Stimulated activated CD4-positive, alpha-beta T cell treated with anti-CD3 and anti-CD28 coated beads, Interleukin-2, amount 100 ng/mL, for 24 hours (primary cell): ENCODE measurements around the gene CD83.

Source experiments
- DNase-seq, 2 donors: peaks; one replicate each; pipeline ENCODE4 v3.0.0-alpha.2; 2020

The CD83 gene

DNA sequence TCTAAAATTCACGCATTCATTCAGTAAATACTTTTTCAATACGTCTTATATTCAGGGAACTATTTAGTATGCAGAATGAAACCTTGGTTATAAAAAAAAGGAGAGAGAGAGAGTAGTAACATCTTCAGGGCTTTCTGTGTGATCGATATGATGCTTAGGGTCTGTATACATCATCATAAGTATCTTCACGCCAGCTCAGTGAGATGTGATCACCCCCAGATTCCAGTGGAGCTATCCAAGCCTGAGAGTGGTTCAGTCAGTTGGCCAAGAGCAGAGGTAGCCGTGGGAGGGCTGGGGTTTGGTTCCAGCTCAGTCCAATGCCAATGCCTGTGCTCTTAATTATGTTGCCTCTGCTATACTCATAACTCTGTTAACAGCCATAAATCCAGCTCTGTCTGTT is 8.6 kb downstream of the CD83 start:
- DNase-seq = no peak

DNA sequence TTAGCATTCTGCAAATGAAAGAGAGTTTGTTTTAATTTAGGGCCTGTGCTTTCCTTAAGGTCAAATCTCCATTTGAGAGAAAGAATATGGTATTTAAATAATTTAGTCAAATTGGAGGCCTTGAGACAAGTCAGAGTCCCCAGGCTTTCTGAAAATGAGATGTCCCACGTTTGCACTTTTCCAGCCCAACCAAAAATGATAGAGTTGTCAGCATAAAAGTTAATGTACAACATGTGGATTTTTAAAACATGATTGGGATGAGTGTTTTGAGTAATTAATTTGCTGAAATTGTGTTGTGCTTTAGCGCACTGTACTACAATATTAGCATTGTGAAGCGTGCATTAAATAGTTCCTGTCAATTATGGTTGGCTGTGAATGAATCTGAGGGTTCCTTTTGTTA is 10.0 kb downstream of the CD83 start:
- no peak for DNase-seq

DNA sequence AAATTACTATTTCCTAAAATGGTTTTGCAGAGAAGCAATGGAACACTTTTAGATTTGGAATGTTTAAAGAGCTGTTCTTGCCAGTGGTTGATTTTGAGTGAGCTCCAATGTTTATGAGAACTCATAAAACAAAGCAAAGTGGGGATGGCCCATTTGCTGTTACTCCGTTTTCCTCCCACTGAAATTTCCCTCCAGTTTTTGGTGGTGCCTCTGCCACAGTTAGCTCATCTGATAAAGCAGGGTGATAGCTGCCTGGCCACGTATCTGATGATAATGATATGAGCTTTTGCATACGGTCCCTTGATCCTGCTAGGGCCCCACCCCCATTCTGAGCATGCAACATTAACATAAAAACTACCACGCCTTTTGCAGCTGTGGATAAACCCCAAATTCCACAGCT is 10.4 kb downstream of the CD83 start:
- no peak for DNase-seq

DNA sequence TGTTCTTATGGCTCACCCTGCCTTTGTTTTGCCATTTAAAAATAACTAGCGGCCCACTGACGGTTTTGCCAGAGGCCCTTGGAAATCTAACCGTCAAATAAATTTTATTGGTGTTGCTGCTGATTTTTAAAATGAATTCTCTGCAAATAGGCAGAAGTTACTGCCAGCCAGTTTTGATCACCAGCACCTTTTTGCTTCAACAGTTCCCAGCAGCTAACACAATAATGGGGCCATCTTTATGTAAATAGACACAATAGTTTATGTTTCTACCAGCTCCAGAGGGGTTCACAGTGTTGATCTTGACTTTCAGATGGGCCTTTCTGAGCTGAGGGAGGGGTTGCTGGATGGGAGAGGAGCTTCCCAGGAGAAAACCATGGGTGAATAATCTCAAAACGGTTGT is 11.2 kb downstream of the CD83 start:
- no peak for DNase-seq

DNA sequence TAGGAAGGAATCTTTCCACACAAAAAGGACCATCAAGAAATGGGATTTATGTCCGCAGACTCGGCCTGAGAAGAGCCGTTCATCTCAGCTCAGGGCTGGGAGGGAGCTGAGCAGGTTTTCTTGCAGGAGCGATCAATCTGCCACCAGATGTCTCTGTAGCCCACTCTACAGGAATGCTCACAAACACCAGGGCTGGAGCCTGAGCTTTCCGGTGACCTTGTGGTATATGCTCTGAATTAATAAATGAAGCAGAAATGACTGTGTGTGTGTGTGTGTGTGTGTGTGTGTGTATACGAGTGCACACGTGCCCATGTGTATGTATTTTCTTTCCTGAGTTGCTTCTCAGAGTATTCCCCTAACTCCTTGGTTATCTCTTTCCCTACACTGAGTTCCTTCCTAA is 12.0 kb downstream of the CD83 start:
- DNase-seq = no peak

DNA sequence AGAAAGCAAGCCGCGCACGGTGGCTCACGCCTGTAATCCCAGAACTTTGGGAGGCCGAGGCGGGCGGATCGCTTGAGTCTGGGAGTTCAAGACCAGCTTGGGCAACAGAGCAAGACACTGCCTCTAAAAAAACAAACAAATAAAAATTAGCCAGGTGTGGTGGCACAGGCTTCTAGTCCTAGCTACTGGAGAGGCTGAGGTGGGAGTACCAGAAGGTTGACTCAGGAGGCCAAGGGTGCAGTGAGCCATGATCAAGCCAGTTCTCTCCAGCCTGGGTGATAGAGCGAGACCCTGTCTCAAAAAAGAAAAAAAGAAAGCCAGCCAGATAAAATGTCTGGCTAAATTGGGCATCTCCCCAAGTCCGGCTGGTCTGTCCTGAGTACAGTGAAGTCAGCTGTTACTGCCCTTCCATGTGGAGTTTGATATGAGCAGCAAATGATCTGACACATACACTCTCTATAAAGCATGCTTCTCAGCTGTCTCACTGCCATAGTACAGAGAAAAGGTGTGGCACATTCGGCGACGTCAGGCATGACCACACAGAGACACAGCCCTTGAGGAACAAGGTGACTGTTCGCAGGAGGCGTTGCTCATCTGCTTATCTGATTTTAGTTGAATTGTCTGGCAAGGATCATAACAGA is 13.0 kb downstream of the CD83 start:
- DNase-seq = no peak

DNA sequence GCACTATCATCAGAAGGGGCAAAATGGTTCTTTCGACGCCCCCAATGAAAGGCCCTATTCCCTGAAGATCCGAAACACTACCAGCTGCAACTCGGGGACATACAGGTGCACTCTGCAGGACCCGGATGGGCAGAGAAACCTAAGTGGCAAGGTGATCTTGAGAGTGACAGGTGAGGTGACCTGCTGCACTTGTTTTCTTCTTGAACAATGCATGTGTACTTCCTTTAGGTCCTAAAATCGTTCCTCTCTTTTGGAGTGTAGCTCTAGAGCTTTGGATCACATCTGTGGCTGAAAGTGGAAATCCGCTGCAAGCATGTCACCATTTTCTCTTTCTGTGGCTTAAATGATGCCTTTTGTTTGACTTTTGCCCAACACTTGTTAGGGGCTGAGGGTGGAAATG is 14.0 kb downstream of the CD83 start:
- DNase-seq = no peak

DNA sequence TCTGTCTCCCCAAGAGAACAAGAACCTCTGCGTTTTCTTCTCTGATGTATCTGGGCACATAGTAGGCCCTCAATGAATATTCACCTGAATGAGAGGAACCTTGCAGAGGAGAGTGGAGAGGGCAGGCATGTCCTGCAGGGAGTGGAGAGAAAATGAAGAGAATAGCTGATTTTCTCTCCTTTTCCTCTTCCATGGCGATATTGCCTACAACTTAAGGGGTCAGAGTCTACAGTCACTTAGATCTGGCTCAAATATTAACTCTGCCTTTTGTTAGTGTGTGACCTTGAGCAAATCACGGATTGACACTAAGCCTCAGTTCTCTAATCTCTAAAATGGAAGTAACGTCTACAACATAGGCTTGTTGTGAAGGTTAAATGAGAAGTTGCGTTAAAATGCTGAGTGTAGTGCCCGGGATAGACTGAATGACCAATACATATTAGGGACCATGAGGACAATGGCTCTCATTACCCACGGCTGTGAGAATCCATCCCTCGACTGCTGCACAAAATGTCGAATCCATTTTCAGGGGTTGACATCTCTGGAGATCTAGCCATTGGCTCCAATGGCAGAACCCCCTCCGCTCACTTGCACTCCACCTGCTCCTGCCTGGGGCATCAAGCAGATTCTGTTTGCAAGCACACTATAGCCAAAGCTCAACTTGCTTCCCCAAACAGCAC is 14.8 kb downstream of the CD83 start:
- DNase-seq = no peak

DNA sequence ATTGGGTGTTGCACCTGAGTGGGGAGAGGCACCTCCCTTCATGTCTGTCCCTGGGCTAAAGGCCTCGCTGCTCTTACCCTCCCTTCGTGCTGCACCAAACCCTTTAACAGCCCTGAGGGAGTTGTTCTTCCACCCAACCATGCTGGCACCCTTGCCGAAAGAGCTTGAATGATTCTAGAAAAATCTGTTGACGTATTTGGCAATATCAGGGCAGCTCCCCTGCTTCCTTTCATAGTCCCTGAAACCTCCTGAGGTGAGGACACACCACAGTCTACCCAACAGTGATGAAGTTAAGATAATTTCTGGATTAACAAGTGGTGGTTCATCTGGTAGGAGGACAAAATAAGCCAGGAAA is 15.3 kb downstream of the CD83 start:
- no peak for DNase-seq

DNA sequence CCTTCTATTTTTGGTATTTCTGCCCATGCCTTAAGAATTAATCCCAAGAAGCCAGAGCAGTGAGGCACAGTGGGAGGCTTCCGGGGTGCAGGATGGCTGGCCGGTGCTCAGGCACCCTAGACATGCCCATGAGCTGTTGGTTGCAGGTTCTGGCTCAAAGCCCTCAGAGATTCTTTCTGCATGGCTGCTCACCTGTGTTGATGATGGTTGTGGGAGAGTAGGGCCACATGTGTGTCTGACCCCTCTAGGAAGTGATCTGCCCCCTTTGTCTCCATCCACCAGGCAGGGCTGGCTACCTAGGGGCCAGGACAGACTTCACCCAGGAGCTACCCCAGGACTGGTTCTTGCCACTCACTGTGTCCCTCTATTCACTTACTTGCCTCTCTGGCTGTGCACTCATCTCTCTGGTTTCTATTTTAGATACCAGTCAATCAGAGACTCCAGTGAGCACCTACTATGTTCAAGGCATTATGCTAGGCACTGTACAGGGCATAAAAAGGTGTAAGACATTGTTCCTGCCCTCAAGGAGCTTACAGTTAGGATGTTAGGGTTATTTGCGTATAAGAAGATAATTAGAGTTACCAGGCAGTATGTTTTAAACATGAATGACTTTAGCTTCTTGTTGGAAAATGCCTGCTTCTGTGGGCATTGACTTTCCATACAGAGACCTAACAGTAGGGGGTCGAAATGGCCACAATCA is 16.8 kb downstream of the CD83 start:
- no peak for DNase-seq

DNA sequence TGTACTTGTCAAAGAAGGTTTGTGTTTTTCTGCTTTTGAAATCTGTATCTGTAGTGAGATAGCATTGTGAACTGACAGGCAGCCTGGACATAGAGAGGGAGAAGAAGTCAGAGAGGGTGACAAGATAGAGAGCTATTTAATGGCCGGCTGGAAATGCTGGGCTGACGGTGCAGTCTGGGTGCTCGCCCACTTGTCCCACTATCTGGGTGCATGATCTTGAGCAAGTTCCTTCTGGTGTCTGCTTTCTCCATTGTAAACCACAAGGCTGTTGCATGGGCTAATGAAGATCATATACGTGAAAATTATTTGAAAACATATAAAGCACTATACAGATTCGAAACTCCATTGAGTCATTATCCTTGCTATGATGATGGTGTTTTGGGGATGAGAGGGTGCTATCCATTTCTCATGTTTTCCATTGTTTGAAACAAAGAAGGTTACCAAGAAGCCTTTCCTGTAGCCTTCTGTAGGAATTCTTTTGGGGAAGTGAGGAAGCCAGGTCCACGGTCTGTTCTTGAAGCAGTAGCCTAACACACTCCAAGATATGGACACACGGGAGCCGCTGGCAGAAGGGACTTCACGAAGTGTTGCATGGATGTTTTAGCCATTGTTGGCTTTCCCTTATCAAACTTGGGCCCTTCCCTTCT is 18.4 kb downstream of the CD83 start:
- DNase-seq = no peak

DNA sequence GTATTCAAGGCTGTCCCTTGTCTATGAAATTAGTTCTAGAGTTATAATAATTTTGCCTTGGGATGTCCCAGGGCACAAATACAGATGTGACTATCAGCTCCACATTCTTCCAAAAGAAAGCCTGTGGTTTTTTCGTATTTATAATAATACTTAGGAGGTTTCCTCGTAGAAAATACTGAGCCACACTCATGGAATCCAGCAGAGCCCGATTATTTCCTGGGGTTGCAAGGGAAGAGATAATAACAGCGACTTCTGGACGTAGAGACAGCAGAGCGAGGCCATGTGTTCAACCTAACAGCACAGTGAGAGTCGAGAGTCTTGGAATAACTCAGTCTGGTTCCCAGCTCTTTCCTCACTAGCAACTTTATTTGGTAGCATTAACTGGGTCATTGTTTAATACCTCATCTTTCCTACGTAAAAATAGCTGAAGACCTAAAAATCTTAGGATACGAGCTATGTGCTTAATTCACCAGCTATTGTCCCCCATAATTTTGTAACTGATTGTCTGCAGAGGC is 21.2 kb downstream of the CD83 start:
- DNase-seq = no peak

DNA sequence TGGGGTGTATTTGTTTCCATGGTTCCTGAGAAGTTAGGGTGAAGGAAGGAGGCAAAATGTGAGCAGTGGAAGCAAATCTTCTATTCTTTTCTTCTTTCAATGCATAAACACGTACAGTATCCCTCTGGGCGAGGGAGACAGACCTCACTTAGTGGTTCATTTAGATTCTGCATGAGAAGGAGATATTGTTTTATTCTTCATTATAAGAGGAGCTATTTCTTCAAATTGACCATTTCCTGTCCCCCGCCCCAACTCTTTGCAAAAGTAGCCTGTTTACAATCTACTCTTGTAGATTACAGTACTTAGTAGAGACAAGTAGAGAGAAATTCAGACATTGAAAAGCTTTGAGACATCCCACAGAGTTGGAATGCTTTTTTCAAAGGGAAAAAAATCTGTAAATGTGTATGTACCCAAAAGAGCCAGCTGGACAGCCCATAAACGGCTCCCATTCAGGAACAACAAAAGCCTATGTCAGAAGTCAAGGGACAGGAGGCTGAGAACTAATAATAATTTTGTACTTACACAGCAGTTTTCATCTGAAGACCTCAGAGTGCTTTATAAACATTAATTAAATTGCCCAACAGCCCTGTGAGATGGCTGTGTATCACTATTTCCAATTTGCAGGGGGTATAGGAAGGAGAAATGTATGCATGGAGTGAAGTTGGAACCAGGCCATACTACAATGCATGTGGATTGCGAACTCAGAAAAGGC is 23.9 kb downstream of the CD83 start:
- DNase-seq = no peak

DNA sequence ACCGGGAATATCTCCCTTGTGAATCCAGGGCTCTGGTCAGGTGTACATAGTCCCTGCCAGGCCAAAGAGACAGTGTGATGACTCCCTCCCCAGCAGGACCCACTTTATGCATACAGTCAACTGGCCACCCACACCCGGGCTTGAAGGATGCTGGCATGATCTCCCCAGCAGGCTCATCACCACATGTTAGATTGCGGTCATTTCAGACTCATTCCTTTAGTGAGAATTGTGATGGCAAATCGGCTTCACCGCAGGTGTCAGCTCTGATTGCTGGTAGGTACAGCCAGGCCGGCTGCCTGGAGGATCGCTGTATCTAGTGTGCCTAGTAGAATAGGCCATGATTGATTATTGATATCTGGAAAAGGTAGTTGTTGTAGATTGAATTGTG is 24.5 kb downstream of the CD83 start:
- DNase-seq = no peak

DNA sequence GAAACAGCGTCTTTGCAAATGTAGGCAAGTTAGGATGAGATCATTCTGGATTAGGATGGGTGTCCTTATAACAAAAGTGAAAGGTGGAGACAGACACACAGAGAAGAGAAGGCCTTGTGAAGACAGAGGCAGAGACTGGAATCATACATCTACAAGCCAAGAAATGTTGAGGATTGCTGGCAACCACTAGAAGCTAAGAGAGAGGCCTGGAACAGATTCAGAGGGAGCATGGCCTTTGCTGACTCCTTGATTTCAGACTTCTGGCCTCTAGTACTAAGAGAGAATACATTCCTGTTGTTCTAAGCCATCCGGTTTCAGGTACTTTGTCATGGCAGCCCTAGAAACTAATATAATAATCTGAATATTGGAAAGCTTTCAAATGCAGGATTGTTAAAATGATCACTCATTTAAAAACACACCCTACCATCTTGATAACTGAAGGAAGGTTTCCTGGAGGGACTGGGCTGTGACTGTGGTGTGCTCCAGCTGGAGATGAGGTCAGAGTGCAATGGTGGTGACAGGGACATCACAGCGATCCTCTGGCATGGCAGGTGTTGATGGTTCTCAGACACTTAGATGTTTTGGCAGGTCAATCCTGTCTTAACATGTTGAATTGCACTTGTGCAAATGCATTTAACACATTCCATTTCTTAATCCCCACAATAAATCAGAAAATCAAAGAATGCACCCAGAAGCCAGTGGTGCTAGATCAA is 25.1 kb downstream of the CD83 start:
- DNase-seq = no peak

DNA sequence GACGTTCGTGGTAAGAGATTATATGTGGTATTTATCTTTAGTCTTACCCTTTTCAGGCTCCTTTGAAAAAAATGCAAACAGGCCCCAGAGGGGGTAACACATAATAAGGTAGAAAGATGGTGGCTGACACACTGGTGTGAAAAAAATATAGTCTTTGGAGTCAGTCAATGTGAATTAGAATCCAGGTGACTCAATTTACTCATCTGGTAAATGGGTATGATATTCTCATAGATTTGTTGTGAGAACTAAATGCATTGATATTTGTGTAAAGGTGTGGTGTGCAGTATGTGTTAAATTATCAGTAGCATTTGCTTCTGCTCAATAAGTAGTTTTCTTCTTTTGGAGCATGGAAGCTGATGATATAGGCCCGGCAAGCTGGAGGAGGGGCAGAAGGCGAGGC is 25.7 kb downstream of the CD83 start:
- DNase-seq = no peak

DNA sequence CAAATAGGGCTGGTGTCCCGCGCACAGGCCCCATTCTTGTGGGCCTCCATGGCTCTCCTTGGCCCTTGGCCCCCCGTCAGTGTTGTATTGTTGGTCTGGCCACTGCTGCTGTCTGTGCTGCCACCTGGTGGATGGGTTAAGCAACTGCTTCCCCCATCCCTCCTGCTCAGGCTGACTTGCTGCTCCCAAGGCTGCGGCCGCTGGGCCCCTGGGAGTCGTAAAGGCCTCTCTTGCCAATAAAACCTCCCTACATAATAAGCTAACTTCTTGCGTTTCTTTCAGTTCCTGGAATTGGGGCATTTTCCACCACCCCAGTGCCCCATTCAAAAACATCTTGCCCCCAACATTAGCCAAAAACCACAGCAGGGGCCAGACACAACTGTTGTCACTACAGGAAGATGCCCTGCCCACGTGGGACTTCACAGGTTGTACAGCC is 27.1 kb downstream of the CD83 start:
- DNase-seq = peak; percentile 79 to 85

DNA sequence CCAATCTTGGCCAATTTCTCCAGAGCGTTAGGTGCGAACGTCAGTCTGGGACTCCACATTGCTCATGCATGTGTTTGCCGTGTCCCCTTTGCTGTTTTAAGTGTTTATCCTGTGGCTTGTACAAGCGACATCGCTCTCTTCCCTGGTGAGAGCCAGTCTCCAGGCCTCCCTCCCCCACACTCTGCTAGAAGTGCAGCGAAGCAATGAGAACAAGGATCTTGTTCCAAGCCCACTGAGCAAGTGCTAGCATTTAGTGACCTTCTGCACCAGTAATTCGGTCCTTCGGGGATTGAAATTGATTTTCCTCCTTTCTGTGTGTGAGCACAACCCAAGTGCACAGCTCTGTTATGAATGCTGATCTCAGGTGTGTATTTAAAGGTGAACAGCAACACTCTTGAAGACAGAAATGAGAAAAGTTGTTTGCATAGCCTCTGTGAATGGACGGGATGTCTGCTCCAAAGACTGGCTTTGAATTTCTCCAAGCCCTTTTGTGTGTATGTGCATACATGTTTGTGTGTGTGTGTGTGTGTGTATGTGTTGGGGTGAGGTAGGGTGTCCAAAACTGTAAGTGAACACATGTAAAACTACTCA is 29.0 kb downstream of the CD83 start:
- no peak for DNase-seq

DNA sequence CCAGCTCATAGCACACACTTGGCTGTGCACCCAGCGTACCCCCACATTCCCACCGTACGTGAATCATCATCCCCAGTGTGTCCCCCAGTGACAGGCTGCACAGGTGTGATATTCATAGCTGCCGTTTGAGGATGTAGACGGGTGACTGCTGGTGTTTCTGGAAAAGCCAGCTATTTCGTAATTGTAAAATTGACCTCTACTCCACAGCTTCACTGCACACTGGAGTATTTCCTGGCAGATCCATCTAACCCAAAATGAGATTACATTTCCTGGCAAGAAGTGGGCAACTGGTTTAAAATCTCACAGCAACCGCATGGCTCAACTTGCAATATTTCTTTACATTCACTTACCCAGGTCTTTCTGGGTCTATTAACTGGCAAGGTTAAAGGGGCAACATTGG is 30.3 kb downstream of the CD83 start:
- no peak for DNase-seq

DNA sequence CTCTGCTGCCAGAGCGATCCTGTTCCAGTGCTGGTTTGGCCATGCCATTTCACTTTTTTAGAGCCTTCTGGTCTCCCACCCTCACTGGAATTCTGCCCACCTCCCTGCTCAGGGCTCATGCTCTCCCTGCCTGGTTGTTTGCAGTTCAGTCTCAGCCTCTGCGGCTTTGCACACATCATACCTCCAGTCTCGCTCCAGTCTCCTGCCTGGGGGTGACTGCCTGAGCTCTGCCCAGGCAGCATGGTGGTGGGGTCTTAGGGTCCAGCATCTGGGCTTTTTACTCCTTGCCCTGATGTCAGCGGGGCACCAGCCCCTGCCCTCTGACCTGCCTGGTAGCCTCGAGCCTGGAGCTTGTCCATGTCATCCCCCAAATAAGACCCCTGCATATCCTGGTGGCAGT is 30.9 kb downstream of the CD83 start:
- DNase-seq = no peak

DNA sequence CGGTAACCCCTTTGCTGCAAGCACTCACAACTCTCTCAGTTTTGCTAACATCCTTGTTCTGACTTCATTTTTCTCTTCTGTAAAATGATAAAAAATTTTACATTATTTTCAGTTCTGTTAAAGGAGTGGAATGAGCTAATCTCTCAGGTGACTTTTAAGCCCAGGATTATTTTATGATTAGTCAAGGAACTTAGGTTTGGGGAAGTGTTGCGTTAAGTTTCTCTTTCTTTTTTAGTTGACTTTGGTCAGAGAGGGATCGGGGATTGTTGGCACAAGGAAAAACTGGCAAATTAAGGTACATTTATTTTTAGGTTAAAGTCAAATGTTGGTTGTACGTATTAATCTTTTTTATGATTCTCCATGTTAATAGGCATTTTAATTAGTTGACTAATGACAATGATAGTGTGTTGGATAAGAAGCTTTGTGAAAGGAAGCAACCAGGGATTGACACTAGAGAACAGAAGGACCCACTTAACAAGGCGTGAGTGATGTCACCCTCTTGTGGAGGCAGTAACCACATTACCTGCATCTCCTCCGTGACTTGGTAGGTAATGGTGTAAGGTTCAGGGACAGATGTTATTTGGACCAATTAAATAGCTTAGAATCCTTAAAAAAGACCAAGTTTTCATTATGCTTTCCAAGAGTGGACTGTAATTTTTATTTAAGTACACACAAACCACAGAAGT is 31.6 kb downstream of the CD83 start:
- no peak for DNase-seq
